Kidney (tissue), 14 donors: ENCODE measurements around the gene ZNF74. TPM values are rescaled to one million over a fixed set of nuclear protein-coding genes. Genes with fewer than 3 reads are reported as not detected.
A peak's percentile ranks its signal among the peaks of the same experiment; 100 is the strongest.

Experiments used
- DNase-seq, 5 donors: peaks; one replicate each; pipeline ENCODE4 v3.0.0-alpha.2; 2013 to 2020
- FAIRE-seq: peaks from 2 replicates; lab custom pipeline; 2012; peaks lifted over from hg19 to GRCh38; lab: Jason Lieb, UNC
- H3K27ac ChIP-seq, 2 donors: one replicate each; pipeline ENCODE4 v1.7.0; 2013; ENCODE audit warnings: low read depth in 2 of 2, low read length in 2 of 2, inconsistent platforms in 1 of 2
- H3K27me3 ChIP-seq: one replicate; pipeline ENCODE4 v1.7.1; 2013; ENCODE audit warnings: low read length, inconsistent platforms; ENCODE audit not compliant: control insufficient read depth, insufficient read depth
- H3K36me3 ChIP-seq, 3 donors: one replicate each; pipeline versions ENCODE4 v1.7.0 to v1.7.1; 2013; ENCODE audit warnings: low read length in 3 of 3, control low read depth in 1 of 3, inconsistent platforms in 1 of 3; ENCODE audit not compliant: insufficient read depth in 3 of 3, control insufficient read depth in 2 of 3
- H3K4me1 ChIP-seq, 3 donors: one replicate each; pipeline versions ENCODE4 v1.7.0 to v1.7.1; 2013; ENCODE audit warnings: low read length in 3 of 3, inconsistent platforms in 1 of 3, low read depth in 1 of 3; ENCODE audit not compliant: control insufficient read depth in 2 of 3, insufficient read depth in 2 of 3
- H3K4me3 ChIP-seq, 3 donors: one replicate each; pipeline versions ENCODE4 v1.7.0 to v1.8.1; 2013; ENCODE audit warnings: low read length in 3 of 3, control low read depth in 1 of 3, inconsistent platforms in 1 of 3
- H3K9ac ChIP-seq, 3 donors: one replicate each; pipeline versions ENCODE4 v1.7.0 to v1.7.1; 2013; ENCODE audit warnings: low read length in 3 of 3, control low read depth in 1 of 3, inconsistent platforms in 1 of 3
- H3K9me3 ChIP-seq, 3 donors: one replicate each; pipeline versions ENCODE4 v1.7.0 to v1.7.1; 2013; ENCODE audit warnings: low read length in 3 of 3, control low read depth in 1 of 3, inconsistent platforms in 1 of 3; ENCODE audit not compliant: control insufficient read depth in 2 of 3, insufficient read depth in 1 of 3
- CTCF ChIP-seq: IDR thresholded peaks from 3 replicates; pipeline ENCODE4 v1.5.1; 2012; ENCODE audit warnings: mild to moderate bottlenecking, moderate library complexity, borderline replicate concordance; ENCODE audit not compliant: insufficient read depth; ENCODE audit errors: extremely low read depth
- intact Hi-C: fragments of 100-400 bp; cut with DNase I; formaldehyde crosslinking; loops from one replicate; pipeline ENCODE4 v1.11.1; 2022
- polyA plus RNA-seq: library from polyadenylated mRNA; stranded (reverse); fragments of 350-450 nt; fragmentation: Illumina TruSeq; extraction: RNeasy Lipid Tissue Mini Kit (QIAGEN cat#74804); gene quantifications from one replicate; pipeline ENCODE4 v1.2.3, GENCODE V29; 2014; ENCODE audit warnings: low read depth, low replicate concordance; ENCODE audit not compliant: insufficient read depth
- total RNA-seq: library from RNA; stranded (reverse); fragmentation: NEBNext Ultra II Directional; extraction: Animal tissue kit (Norgen Biotek cat#: 25700); gene quantifications from one replicate; pipeline ENCODE4 v1.2.1, GENCODE V29; 2021
- donor health status: control.
- donor health status: control.
- donor health status: control.
- donor health status: control.
- donor health status: control.
- donor health status: DM: yes; HTN: yes; CAD: no.
- donor health status: Normal renal cell carcinoma (clear cell type).

Gene ZNF74
- total and polyA plus RNA-seq, 2 donors from 2014 or later = 3.7 to 6.5 TPM

GRCh38 chr22:20427945-20428417, 34.0 kb downstream of the ZNF74 start:
- Histone ChIP-seq H3K9ac (no peak overlapping the region), H3K9me3 (no peaks in the 10 kb centered on the region), H3K36me3 (peaks cover 0 to 4% (median 0%) of the 10 kb centered on the region in 3 donors), H3K27ac (no peak overlapping the region), H3K4me3 (no peak overlapping the region), H3K27me3 (peaks cover 7% of the 10 kb centered on the region), H3K4me1 (peaks cover 0 to 16% (median 0%) of the 10 kb centered on the region in 3 donors)
- no peak for FAIRE-seq
- intact Hi-C loops = no loop called here
- TF ChIP-seq CTCF = no peak
- peak in 1 of 5 donors; percentile 10 for DNase-seq

GRCh38 chr22:20428496-20429253, 34.7 kb downstream of the ZNF74 start:
- H3K9ac ChIP-seq = no peak overlapping the region
- TF ChIP-seq CTCF = no peak
- H3K4me3 ChIP-seq = no peak overlapping the region
- H3K27ac ChIP-seq = no peak overlapping the region
- peaks cover 0 to 4% (median 0%) of the 10 kb centered on the region in 3 donors for H3K36me3 ChIP-seq
- no peaks in the 10 kb centered on the region for H3K9me3 ChIP-seq
- H3K4me1 ChIP-seq = peaks cover 0 to 14% (median 0%) of the 10 kb centered on the region in 3 donors
- DNase-seq (peak in 1 of 5 donors; percentile 73), FAIRE-seq (no peak)
- intact Hi-C loops = no loop called here
- H3K27me3 ChIP-seq = peaks cover 7% of the 10 kb centered on the region

- Histone ChIP-seq H3K9me3 (no peaks in the 10 kb centered on the region), H3K27ac (no peak overlapping the region), H3K9ac (no peak overlapping the region), H3K4me1 (peaks cover 0 to 14% (median 0%) of the 10 kb centered on the region in 3 donors), H3K4me3 (no peak overlapping the region), H3K36me3 (peaks cover 0 to 4% (median 0%) of the 10 kb centered on the region in 3 donors), H3K27me3 (peaks cover 7% of the 10 kb centered on the region)
- no peak for FAIRE-seq
- DNase-seq = peak; percentile 55 to 87 (median 74)
- no peak for TF ChIP-seq CTCF
- intact Hi-C loops = no loop called here
These were observed 35.5 kb downstream of the ZNF74 start for GRCh38 chr22:20429254-20430100.
